HG02938 (cell line): ENCODE measurements around the gene UCHL3.

Source experiments
- ATAC-seq: cut with Tn5 transposase; IDR thresholded peaks from one replicate; pipeline ENCODE4 v1.9.1; 2021; ENCODE audit warnings: mild to moderate bottlenecking, moderate library complexity; ENCODE audit not compliant: unreplicated experiment

The UCHL3 gene

GRCh38 chr13:75620020-75620419 lies 70.4 kb downstream of the UCHL3 start:
- no peak for ATAC-seq

DNA sequence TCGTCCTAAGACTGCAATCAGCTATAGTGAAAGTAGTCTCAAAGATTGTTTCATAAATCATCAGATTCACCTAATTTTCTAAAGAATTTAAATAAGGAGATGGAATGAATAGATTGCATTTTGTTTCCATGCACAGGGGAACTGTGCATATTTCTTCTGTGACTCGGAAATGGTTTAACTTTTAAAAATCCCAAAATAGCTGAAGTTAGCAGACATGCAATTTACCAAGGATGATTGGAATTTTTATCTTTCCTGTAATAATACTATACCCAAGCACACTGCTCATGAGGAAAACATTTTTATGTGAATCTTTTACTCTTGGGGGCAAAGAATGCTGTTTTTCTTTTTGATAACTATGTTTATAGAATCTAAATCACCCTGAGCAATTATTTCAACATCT lies 71.6 kb downstream of the UCHL3 start:
- ATAC-seq, result no peak

GRCh38 chr13:75628801-75629200 lies 79.2 kb downstream of the UCHL3 start:
- ATAC-seq, result no peak

DNA sequence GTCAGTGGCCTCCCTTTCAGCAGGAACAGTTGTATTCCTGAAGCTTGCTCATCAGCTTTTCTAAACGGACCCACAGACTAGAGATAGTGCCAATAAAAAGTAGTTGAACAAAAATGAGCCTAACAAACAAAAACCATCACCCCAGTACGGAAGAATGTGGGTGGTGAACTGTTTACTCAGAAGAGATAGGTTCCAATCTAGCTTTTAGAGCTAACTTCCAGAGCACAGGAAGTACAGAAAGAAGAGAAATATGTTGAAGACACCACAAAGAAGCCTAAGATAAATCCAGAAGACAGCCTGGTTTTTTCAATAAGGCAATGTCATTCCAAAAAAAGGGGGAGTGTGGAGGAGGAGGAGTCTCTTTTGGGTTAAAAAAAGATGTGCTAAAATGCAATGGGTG lies 83.7 kb downstream of the UCHL3 start:
- no peak for ATAC-seq

DNA sequence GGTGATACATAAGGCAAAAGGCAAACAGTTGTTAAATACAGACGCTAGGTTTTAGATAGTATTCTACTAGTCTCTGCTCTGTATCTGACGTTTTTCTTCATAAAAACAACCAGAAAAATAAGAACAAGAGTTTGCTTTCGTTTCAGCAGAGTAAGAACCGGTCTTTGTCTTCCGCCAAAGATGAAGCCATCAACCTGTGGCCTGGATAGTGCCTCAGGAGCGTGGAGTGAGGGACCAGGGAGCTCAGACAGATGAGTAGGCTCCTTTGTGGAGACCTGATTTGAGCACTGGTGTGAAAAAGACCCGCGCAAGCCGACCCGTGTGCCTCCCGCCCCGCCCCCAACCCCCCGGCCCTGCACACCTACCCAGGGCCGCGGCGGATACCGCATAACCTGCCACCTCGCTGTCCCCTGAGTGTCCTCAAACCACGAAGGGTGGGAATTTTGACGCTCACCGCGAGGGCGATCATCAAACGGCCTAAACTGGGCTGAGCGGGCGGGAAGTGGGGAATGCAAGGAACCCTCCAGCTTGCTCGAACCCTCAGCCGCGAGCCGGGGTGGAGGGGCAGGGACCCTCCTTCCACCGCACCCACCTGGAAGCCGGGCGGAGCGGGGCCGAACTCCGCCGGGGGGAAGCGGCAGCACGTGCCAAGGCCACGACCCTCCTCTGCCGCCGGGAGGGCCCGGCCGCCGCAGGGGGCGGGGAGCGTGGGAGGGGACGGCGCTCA lies 85.7 kb downstream of the UCHL3 start:
- ATAC-seq, result no peak

- ATAC-seq, result peak; percentile 56
These were observed 86.3 kb downstream of the UCHL3 start, which contains the start of gene LMO7 for GRCh38 chr13:75635828-75636435. Gene LMO7 (plus strand): TSS chr13:75636330. CDS start chr13:75636658, 328 bp downstream.

DNA sequence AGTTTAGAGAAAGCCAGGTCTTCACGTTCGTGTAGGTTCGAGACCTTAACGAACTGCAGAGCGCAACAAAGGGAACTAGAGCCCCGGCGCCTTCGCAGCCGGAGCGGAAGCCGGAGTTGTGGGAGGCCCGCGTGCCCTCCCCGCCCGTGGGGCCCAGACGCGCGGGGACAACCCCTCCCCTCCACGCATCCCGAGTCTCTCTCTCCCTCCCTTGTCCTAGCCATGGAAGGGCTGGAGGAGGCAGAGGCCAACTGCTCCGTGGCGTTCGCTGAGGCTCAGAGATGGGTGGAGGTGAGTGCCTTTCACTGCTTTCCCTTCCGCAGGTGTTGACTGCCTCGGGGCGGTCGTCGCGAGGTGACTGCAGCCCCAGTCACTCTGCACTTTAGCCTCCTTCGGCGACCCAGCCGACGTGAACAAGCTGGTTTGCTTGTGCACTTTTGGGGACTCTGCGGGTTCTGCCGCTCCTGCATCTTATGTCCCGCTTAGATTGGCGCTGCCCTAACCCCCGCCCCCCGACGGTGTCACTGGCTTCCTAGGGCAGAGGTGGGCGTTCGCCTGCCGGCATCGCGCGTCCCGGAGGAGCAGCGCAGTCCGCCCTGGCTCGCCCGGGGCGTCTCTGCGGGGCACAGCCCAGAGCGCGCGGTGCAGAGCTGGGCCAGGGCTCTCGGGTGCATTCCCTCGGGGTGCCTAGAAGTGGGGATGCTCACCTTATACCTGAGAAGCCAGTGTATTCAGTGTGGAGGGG lies 87.0 kb downstream of the UCHL3 start:
- ATAC-seq, result peak; percentile 53

DNA sequence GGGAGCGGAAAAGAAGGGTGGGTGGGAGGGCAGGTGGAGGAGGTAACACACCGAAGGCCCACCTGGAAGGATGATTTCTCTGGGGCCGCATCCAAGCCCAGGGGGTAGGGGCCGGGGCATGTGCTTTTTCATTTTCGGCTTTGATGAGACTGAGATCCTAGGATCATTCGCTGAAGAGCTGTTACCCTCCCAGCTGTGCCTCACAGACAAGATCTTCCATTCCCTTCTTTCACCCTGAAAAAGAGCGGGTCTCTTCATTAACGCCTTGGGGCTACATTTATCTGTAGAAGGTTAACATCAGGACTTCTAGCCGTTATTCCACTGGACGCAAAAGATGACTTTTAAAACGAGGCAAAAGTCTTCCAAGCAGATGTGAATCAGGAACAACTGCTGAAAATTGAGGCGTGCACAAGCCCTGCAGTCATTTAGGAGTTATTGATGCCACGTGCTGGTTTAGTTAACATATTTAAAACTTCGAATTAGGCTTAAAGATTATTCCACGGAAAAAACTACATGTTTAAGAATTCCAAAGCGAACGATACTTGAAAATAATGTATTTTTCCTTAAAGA lies 87.7 kb downstream of the UCHL3 start:
- ATAC-seq, result no peak

GRCh38 chr13:75639454-75639853 lies 89.9 kb downstream of the UCHL3 start:
- no peak for ATAC-seq

DNA sequence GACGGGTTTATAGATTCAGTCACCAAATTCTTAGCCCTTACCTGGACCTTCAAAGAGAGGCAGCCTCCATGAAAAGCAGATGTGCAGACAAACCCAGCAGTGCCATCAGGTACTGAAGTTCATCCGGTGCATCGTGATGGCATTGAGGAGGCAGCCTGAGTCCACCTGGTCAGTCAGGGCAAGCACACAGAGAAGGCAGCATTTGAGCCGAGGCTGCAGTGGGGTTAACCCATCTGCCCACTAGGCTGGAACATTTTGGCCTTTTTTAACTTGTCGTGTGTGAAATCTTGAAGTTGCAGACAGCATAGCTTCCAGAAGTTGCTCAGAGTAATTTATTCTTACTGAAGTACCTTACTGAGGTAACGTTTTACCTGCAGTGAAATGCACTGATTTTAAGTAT lies 91.4 kb downstream of the UCHL3 start:
- ATAC-seq, result no peak

DNA sequence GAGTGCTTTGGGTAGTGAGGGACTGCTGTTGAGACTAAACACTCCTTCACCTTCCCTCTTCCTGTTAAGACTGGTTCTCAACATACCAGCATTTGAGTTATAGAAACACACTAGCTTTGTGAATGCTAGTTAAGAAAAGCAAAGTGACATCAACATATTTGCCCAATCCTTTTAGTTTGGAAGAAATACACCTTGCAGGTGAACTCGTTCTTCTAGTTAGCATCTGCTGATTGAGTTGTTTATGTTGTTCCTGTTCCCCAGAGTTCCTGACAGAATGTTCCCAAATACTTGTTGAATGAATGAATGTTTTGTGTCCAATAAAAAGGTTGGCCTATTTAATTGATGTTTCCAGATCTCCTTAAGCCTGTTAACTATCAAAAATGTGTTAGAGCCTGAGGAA lies 93.6 kb downstream of the UCHL3 start:
- ATAC-seq, result no peak

- no peak for ATAC-seq
These were observed 94.1 kb downstream of the UCHL3 start for GRCh38 chr13:75643693-75644092.

DNA sequence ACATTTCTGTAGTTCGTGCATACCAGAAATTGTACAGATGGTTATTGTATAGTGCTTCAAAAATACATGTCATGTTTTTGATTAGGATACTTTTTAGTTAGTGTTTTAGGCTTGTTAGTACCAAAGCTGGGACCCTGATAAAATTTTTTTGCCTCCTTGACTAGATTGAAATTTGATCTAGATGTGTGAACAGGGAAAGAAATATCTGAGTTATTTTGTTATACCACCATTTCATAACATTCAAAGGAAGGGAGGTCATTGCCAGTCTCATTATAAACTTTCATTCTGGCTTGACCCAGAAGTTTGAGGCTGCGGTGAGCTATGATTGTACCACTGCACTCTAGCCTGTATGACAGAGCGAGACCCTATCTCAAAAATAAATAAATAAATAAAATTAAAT lies 95.5 kb downstream of the UCHL3 start:
- no peak for ATAC-seq

- ATAC-seq, result peak; percentile 81
These were observed 97.7 kb downstream of the UCHL3 start for GRCh38 chr13:75647126-75647784.

DNA sequence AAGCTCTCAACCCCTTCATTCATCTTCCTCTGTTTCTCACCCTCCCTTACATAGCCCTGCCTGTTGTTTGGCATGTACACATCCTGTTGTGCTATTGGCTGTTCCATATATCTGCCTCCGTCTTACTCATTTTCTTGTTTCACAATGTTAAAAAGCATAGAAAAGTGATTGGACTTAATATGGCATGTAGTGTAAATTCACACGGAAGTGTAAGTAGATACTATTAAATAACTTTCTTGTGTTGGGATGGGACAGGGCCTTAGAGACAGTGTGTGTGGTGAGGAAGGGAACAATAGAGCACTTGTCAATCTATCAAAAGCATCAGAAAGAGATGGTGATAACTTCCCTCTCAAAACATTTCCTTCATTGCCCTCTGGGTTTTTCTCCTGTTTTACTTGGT lies 98.9 kb downstream of the UCHL3 start:
- ATAC-seq, result no peak

GRCh38 chr13:75651013-75651412 lies 101.4 kb downstream of the UCHL3 start:
- no peak for ATAC-seq

- no peak for ATAC-seq
These were observed 103.1 kb downstream of the UCHL3 start for GRCh38 chr13:75652726-75653125.
